ENCODE results near the gene TDRD9. TPM values are rescaled to one million over a fixed set of nuclear protein-coding genes. Genes with fewer than 3 reads are reported as not detected.

TDRD9 gene
- total and polyA plus RNA-seq, 2 experiments from 2014 or later: not detected

DNA sequence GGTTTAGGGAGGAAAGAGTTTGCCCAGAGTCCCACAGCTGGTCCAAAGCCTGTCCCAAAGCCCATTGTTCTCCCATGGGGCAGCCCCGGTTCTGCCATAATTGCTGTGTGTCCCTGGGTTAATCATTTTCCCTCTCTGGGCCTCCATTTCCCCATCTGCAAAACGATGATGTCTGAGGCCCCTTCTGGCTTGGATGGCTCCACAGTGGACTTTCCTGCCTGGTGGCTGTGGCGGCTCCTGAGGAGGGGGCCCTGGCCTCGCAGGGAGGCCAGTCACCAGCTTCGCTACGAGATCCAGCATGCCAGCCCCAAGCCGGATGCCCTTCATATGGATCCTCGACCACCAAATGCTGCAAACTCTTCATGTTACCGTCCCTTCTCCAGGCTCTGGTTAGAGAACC is 43.4 kb upstream of the TDRD9 start:
- TF ChIP-seq EZH2 (IDR thresholded peaks at IDR 0.05; ENCODE audit: insufficient read depth, poor library complexity, severe bottlenecking) (no peak), EZH2phosphoT487 (IDR thresholded peaks at IDR 0.05; ENCODE audit: insufficient read depth, low read depth) (no peak)
- Histone ChIP-seq H3F3A (ENCODE audit: insufficient read depth) (peaks cover 9% of the 10 kb centered on the region; the same call in 1 of the 2 replicates), H3K4me2 (ENCODE audit: unreplicated experiment) (no peak overlapping the region), H4K20me1 (ENCODE audit: insufficient read depth) (no peaks in the 10 kb centered on the region), H3K79me2 (ENCODE audit: insufficient read depth) (no peaks in the 10 kb centered on the region), H3K27me3 (replicated peaks; ENCODE audit: insufficient read depth) (no peaks in the 10 kb centered on the region), H2AFZ (no peak overlapping the region), H3K9me2 (ENCODE audit: insufficient read depth) (no peaks in the 10 kb centered on the region), H3K9ac (no peak overlapping the region), H3K27ac (no peak overlapping the region), H3K9me3 (ENCODE audit: low read depth) (no peaks in the 10 kb centered on the region), H3K4me1 (ENCODE audit: insufficient read depth) (peaks cover 11% of the 10 kb centered on the region; the same call in 1 of the 2 replicates), H3K4me3 (no peak overlapping the region), H3K36me3 (ENCODE audit: low read depth) (no peaks in the 10 kb centered on the region)
- in situ Hi-C loops (cut with MboI): no loop called here
- WGBS, 2 experiments (ENCODE audit: low coverage in 1 of 2, low lambda C conversion rate in 2 of 2, missing lambda C conversion rate in 2 of 2): 74 to 75% methylated on average over 9 of the region's 9 CpGs
- no peak for DNase-seq

DNA sequence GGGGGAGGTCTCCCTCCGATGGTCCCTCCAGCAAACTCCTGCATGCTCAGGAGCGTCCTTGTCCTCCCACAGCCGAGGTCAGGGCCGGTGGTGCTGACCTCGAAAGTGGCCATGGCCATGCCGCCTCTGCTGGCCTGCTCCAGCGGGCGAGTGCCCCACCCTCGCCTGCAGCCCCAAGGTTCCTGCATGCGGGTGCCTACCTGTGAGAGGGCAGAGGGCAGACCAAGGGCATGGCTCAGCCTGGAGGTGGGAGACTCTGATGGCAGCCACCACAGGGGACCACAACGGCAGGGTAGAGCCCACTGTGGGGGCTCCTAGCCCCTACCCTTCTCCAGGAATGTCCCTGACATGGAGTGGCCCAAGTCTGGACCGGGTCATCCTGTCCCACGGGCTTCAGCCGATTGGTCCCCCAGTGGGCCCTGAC is 42.7 kb upstream of the TDRD9 start:
- TF ChIP-seq EZH2phosphoT487 (IDR thresholded peaks at IDR 0.05; ENCODE audit: insufficient read depth, low read depth): no peak
- no peak for TF ChIP-seq EZH2 (IDR thresholded peaks at IDR 0.05; ENCODE audit: insufficient read depth, poor library complexity, severe bottlenecking)
- no peaks in the 10 kb centered on the region for H3K79me2 ChIP-seq (ENCODE audit: insufficient read depth)
- no peaks in the 10 kb centered on the region for H3K9me2 ChIP-seq (ENCODE audit: insufficient read depth)
- H3K9ac ChIP-seq: no peak overlapping the region
- no peaks in the 10 kb centered on the region for H3K36me3 ChIP-seq (ENCODE audit: low read depth)
- H3K27me3 ChIP-seq (replicated peaks; ENCODE audit: insufficient read depth): no peaks in the 10 kb centered on the region
- peaks cover 4% of the 10 kb centered on the region; the same call in 1 of the 2 replicates for H3K4me1 ChIP-seq (ENCODE audit: insufficient read depth)
- no peak overlapping the region for H2AFZ ChIP-seq
- WGBS, 2 experiments (ENCODE audit: low coverage in 1 of 2, low lambda C conversion rate in 2 of 2, missing lambda C conversion rate in 2 of 2): 78 to 79% methylated on average over 14 of the region's 14 CpGs
- H3F3A ChIP-seq (ENCODE audit: insufficient read depth): 0 out of 2 replicates have a peak, but pooled peaks cover 2% of the 10 kb centered on the region
- in situ Hi-C loops (cut with MboI): no loop called here
- no peak for DNase-seq
- H4K20me1 ChIP-seq (ENCODE audit: insufficient read depth): no peaks in the 10 kb centered on the region
- H3K4me2 ChIP-seq (ENCODE audit: unreplicated experiment): no peak overlapping the region
- no peaks in the 10 kb centered on the region for H3K9me3 ChIP-seq (ENCODE audit: low read depth)
- H3K4me3 ChIP-seq: no peak overlapping the region
- H3K27ac ChIP-seq: no peak overlapping the region

DNA sequence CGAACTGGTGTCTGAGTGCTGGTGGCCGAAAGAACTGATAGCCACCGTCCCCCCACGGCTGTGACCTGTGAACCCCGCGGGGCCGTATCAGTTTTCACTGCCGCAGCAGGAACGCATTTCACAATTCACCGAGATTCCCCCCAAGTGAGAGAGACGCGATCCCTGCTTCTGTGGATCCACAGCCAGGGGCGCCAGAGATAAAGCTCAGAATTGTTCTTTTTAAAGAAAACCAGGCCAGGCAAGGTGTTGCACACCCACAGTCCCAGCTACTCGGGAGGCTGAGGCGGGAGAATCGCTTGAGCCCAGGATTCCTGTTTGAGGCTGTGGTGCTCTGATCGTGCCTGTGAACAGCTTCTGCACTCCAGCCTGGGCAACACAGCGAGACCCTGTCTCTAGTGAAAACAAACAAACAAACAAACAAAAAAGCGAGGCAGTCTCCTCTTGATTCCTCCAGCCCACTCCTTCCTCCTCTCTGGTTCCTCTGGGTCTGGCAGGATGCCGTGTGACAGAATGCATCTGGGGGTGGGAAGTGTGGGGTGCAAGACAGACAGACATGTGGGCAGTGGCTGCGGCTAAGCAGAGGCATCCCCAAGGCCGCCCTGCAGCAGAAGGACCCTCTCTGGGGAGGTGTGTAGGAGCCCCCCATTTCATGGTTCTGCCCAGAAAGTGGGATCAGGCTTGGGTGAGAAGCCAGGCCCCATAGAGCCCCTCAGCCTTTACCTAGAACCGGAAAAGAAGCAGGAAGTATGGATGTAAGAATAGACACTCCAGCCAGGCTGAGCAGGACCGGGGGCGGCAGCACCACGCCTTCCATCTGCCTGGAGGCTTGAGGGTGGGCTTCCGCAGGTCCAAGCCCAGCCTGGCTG is 41.7 kb upstream of the TDRD9 start:
- no peak overlapping the region for H3K4me2 ChIP-seq (ENCODE audit: unreplicated experiment)
- DNase-seq: no peak
- no peak overlapping the region for H3K27ac ChIP-seq
- TF ChIP-seq EZH2phosphoT487 (IDR thresholded peaks at IDR 0.05; ENCODE audit: insufficient read depth, low read depth): no peak
- no peak for TF ChIP-seq EZH2 (IDR thresholded peaks at IDR 0.05; ENCODE audit: insufficient read depth, poor library complexity, severe bottlenecking)
- no peak overlapping the region for H3K9ac ChIP-seq
- H3K9me2 ChIP-seq (ENCODE audit: insufficient read depth): no peaks in the 10 kb centered on the region
- WGBS, 2 experiments (ENCODE audit: low coverage in 1 of 2, low lambda C conversion rate in 2 of 2, missing lambda C conversion rate in 2 of 2): 77 to 81% methylated on average over 27 of the region's 27 CpGs
- in situ Hi-C loops (cut with MboI): no loop called here
- no peak overlapping the region for H3K4me3 ChIP-seq
- no peaks in the 10 kb centered on the region for H3K36me3 ChIP-seq (ENCODE audit: low read depth)
- no peaks in the 10 kb centered on the region for H3K4me1 ChIP-seq (ENCODE audit: insufficient read depth)
- no peak overlapping the region for H2AFZ ChIP-seq
- H3K79me2 ChIP-seq (ENCODE audit: insufficient read depth): no peaks in the 10 kb centered on the region
- H3K27me3 ChIP-seq (replicated peaks; ENCODE audit: insufficient read depth): no peaks in the 10 kb centered on the region
- no peaks in the 10 kb centered on the region for H4K20me1 ChIP-seq (ENCODE audit: insufficient read depth)
- H3K9me3 ChIP-seq (ENCODE audit: low read depth): no peaks in the 10 kb centered on the region
- H3F3A ChIP-seq (ENCODE audit: insufficient read depth): no peaks in the 10 kb centered on the region

DNA sequence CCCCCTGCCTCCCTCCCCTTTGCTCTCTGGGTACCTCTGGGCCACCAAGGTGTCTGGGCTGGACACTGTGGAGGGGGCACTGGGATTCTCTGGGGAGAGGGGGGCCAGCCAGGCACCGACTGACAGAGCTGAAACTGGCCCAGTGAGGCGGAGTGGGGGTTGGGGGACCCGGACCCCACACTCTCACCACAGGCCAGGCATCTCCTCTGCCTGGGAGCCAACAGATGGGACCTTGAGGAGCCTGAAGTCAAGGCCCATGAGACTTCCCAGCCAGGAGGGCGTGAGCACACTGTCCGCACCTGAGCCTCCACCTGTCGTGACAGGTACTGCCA is 41.1 kb upstream of the TDRD9 start:
- H4K20me1 ChIP-seq (ENCODE audit: insufficient read depth): no peaks in the 10 kb centered on the region
- TF ChIP-seq EZH2phosphoT487 (IDR thresholded peaks at IDR 0.05; ENCODE audit: insufficient read depth, low read depth): no peak
- TF ChIP-seq EZH2 (IDR thresholded peaks at IDR 0.05; ENCODE audit: insufficient read depth, poor library complexity, severe bottlenecking): no peak
- H3F3A ChIP-seq (ENCODE audit: insufficient read depth): no peaks in the 10 kb centered on the region
- no peaks in the 10 kb centered on the region for H3K36me3 ChIP-seq (ENCODE audit: low read depth)
- no peaks in the 10 kb centered on the region for H3K27me3 ChIP-seq (replicated peaks; ENCODE audit: insufficient read depth)
- H3K27ac ChIP-seq: no peak overlapping the region
- H3K79me2 ChIP-seq (ENCODE audit: insufficient read depth): no peaks in the 10 kb centered on the region
- in situ Hi-C loops (cut with MboI): no loop called here
- H3K9me2 ChIP-seq (ENCODE audit: insufficient read depth): no peaks in the 10 kb centered on the region
- H3K4me3 ChIP-seq: no peak overlapping the region
- no peaks in the 10 kb centered on the region for H3K4me1 ChIP-seq (ENCODE audit: insufficient read depth)
- no peaks in the 10 kb centered on the region for H3K9me3 ChIP-seq (ENCODE audit: low read depth)
- no peak overlapping the region for H3K9ac ChIP-seq
- H3K4me2 ChIP-seq (ENCODE audit: unreplicated experiment): no peak overlapping the region
- DNase-seq: no peak
- WGBS, 2 experiments (ENCODE audit: low coverage in 1 of 2, low lambda C conversion rate in 2 of 2, missing lambda C conversion rate in 2 of 2): 70 to 71% methylated on average over 4 to 6 of the region's 6 CpGs
- no peak overlapping the region for H2AFZ ChIP-seq
